Right ventricle myocardium superior (tissue), 1 donor: Measurements from ENCODE around the gene MYO5B. TPM values are rescaled to one million over a fixed set of nuclear protein-coding genes. Genes with fewer than 3 reads are reported as not detected.
A peak's percentile ranks its signal among the peaks of the same experiment; 100 is the strongest.

Source experiments
- ATAC-seq: fragments of 200-7000 bp; cut with Tn5 transposase; one replicate; pipeline ENCODE4 v1.9.1; 2020; ENCODE audit warnings: mild to moderate bottlenecking; ENCODE audit not compliant: poor library complexity
- DNase-seq: peaks from one replicate; pipeline ENCODE4 v3.0.0-alpha.2; 2020
- intact Hi-C: fragments of 100-400 bp; cut with DNase I; formaldehyde crosslinking; loops from one replicate; pipeline ENCODE4 v1.11.2; 2022
- total RNA-seq: library from RNA; stranded (reverse); fragmentation: NEBNext Ultra II Directional; extraction: Animal tissue kit (Norgen Biotek cat#: 25700); gene quantifications from one replicate; pipeline ENCODE4 v1.2.1, GENCODE V29; 2021
- donor health status: DM: no; HTN: yes; CAD: no; lungs with severe emphysema.

Gene MYO5B
- total RNA-seq, 1 donor from 2014 or later: 0.38 TPM

DNA sequence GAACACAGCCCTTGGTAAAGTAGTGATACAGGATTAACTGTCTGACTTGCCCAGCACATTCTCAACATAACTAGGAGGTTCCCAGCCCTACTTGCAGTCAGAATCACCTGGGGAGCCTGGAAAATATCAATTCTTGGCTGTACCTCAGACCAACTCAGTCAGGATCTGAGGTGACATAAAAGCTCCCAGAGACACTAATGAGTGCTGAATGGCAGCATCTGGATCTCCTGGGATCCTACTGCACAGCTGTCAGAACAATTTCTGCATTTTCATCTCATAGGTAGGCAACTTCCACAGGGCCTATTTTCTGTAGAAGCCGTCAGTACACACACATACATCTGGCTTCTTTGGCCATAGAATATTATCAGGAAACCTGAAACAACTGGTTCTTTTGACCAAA is 138.8 kb downstream of the MYO5B start:
- intact Hi-C loops: no loop called here
- DNase-seq (no peak), ATAC-seq (no peak)

DNA sequence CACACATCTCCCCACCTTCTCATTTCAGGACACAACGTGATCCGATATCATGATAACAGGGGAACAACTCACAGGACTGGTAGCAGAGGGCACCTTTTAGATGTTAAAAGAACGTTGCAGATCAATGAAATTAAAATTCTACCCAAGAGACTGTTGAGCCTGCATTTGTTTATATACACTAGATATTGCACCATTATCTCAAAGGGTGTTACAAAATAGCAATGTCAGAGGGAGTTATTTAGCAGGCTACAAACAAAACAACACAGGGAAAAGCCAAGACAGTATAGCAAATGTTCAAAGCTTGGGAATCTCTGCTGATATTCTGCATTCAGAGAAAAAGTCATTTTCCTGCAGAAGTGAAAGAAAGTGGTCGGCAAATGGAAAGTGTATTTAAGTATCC is 139.5 kb downstream of the MYO5B start:
- DNase-seq (no peak), ATAC-seq (no peak)
- intact Hi-C loops: no loop called here

DNA sequence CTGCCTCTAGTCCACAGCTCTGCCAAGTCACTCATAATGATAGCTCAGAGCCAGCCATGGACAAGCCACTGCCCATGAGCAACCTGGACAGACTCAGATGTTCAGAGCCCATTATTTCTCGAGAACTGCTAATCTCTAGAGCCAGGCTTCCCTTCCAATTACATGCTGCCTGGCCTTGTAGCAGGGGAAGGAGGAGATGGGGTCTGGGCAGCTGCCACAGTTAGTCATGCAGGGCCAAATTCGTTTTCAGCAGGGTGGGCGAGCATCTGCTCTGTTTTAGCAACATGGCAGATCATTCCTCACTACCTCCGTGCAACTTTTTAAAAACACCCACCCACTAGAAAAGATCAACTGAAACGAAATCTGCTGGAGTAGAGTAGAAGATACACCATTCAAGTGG is 141.8 kb downstream of the MYO5B start:
- intact Hi-C loops: no loop called here
- DNase-seq (no peak), ATAC-seq (no peak)

DNA sequence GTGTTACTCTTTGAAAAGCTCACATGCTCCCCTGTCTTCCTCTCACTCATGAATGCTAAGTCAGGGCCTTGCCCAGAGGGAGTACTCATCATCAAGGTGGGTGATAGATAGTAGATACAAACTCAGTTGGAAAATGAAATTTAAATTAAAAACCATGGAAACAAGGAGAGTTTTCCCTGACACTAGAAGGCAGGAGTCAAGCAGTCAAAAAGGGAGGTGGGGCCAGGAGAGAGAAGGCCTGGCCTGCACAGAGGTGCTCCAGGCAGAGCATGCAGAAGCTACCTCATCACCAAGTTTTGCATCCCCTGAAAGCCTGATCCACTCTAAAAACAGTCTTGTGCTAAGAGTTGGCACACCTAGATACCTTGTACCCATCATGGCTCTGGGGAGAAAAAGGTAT is 143.7 kb downstream of the MYO5B start:
- DNase-seq (no peak), ATAC-seq (no peak)
- intact Hi-C loops: no loop called here

DNA sequence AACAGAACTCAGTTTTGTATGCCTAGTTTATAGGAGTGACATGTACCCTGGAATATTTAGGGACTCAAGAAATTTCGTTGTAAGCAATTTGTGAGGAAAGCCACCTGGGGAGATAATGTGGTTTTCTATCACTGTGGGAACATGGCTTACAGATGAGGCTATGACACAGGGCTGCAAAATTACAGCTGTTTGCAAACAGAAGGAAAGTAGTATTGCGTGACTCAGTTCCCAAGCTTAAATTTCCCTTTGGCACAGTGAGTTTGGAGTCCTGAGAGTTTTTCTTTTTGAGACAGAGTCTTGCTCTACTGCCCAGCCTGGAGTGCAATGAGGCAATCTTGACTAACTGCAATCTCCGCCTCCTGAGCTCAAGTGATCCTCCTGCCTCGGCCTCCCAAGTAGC is 149.8 kb downstream of the MYO5B start:
- intact Hi-C loops: no loop called here
- ATAC-seq: no peak
- DNase-seq: no peak

DNA sequence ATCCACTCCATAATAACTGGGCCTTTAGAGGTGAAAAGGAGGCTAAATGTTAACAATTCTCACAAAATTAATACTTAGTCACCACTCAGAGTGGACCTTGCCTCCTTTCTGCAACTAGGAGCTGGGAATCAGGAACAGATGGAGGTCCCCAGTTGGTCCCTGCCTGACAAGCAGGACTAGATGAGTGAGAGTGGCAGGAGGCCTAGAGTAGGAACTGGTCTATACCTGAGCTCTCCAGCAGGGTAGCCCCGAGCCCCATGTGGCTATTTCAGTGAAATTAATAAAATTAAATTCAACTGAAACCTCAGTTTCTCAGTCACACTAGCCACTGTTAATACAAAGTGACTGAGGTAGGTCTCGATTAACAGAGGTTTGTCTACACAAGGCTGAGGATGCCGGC is 150.5 kb downstream of the MYO5B start:
- no peak for ATAC-seq
- no peak for DNase-seq
- intact Hi-C loops: no loop called here

- no peak for ATAC-seq
- intact Hi-C loops: no loop called here
- DNase-seq: no peak
These were observed 152.3 kb downstream of the MYO5B start for GRCh38 chr18:50042611-50043010.

DNA sequence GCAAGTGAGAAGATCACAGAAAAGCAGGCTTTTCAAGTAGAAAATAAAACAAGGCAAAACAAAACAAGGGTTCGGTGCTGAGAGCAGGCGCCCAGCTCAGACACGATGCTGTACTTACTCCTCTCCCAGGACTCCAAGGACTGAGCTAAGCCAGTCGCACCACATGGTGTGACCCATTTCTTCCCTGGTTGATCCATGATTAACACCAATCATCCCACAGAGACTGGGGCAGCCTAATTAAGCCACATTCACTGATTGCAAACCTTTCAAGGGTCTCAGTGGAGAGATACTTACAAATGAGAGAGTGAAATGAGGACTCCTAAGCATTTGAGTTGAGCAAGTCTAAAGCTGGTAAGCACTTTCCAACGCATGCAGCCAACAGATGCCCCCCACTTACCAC is 155.2 kb downstream of the MYO5B start:
- intact Hi-C loops: no loop called here
- ATAC-seq (no peak), DNase-seq (no peak)

DNA sequence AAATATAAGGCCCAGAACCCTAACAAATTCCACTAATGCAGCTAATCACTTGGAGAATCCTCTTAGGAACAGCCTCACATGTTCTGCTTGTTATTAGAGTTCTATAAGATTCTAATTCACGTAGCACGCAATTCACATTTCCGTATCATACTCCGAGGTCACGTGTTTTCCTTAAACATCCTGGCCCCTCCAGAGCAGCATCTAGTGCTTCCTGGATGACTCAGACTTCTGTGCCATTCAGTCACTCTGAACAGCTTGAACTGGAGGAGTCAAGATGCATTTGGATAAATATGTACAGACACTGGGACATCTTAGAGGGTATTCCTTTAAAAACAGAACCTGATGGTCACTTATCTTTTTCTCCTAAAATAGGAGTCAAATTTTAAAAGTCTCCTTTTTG is 156.5 kb downstream of the MYO5B start:
- ATAC-seq (no peak), DNase-seq (no peak)
- intact Hi-C loops: no loop called here

GRCh38 chr18:50034029-50034428 is 160.9 kb downstream of the MYO5B start:
- ATAC-seq (no peak), DNase-seq (no peak)
- intact Hi-C loops: no loop called here

- intact Hi-C loops: no loop called here
- no peak for DNase-seq
- no peak for ATAC-seq
These were observed 161.9 kb downstream of the MYO5B start for GRCh38 chr18:50033004-50033403.

GRCh38 chr18:50030146-50030545 is 164.8 kb downstream of the MYO5B start:
- intact Hi-C loops: no loop called here
- no peak for ATAC-seq
- no peak for DNase-seq

- intact Hi-C loops: no loop called here
- DNase-seq (no peak), ATAC-seq (no peak)
These were observed 167.0 kb downstream of the MYO5B start for GRCh38 chr18:50027996-50028395.

DNA sequence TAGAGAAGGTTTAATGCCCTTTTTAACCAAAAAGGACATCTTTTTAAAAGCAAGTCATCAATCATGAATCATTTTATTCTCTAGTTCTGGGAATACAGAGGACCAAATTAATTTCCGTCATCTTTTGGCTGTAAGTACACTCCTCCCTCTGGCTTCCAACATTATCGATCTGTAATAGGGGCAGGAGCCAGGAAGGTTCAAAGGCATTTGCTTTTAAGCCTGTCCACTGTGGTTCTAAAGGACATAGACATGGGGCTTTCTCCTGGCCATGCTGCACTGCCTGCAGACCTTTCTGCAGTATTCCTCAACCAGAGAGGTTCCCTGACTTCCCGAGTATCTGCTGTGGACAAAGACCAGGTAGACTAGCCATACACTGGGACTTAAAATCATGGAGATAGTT is 170.5 kb downstream of the MYO5B start:
- intact Hi-C loops: no loop called here
- ATAC-seq: no peak
- no peak for DNase-seq

DNA sequence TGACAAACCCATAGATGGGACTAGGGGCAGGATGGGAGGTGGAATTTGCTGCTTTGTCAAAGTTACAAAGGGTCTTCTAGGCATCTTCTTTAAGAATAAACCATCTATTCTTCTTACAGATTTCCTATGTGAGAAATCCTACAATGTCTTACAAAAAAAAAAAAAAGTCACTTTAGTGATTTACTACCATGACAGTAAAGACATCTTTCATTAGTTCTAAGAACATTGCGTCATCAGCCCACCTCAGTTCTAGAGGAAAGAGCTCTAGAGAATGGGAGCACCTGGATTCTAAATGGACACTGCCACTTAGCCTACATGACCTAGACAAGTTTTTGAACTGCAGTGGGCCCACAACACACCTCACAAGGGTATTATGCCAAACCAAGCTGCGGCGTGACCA is 172.0 kb downstream of the MYO5B start:
- DNase-seq (no peak), ATAC-seq (no peak)
- intact Hi-C loops: no loop called here

GRCh38 chr18:50014606-50015005 is 180.3 kb downstream of the MYO5B start:
- ATAC-seq: no peak
- intact Hi-C loops: loop anchor here (5.0 kb wide), 2 partner anchors 188 to 413 kb away; no protein-coding TSS in a partner anchor

DNA sequence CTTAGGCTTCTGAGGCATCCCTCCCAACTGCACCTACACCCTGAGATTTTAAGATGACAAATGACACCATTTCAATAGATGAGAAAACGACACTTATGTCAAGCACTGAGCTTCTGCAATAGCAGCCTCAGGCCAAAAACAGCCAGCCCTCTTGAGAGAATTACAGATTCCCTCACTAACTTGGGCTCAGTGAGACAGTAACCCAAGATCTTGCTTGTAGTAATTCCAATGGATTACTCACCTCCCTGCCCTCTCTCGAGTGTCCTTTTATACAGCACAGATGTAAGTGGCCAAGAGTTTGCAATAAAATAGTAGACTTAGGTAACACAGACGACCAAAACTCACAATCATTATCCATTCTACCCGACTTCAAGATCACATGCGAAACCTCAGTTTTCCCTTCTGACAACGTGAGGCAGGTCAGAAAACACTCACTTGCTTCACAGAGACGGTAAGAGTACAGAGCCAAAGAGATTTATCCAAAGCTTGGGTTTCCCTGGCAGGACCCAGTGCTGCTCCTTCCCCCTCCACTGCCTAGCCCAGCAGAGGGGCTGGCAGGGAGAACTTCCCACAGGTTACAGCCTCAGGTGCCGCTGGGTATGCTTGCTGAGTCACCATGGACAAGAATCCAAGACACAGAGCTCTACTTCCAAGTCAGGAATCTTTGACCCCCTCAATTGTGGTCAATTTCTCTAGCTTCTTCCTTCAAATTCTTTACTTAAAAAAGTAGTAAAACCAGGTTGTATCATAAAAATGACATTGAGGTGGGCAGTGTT is 181.4 kb downstream of the MYO5B start:
- no peak for ATAC-seq
- intact Hi-C loops: loop anchor here (5.0 kb wide), 2 partner anchors 189 to 414 kb away; no protein-coding TSS in a partner anchor
- DNase-seq: no peak

More at GRCh38 chr18:50014606-50015005, 180.3 kb downstream of the MYO5B start:
- DNase-seq: no peak

DNA sequence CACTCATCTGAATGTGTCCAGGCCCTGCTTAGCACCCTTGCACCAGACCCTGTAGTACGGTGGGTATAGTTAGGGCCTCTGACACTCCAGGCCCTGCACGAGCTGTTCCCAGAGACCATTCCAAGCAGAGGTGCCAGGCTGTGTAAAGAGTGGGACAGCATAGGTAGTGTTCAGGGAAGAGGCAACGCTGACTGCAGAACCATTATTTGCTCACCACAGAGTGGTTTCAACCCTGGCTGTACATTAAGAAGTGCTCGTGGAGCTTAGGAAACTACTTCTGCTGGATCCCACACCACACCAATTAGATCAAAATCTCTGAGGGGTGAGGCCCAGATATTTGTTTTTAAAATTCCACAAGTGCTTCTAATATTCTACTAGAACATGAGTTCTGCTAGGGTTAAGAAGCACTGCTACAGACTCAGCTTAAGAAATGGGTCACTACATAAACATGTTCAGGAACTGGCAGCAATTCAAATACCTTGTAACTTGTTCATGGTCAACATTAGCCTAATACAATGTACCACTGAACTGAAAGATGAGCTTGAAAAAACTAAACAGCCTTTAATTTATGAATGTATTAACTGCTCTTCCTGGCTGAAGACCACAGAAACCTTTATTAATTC is 183.0 kb downstream of the MYO5B start:
- intact Hi-C loops: loop anchor here (5.0 kb wide), 2 partner anchors 190 to 415 kb away; no protein-coding TSS in a partner anchor
- ATAC-seq: no peak

DNA sequence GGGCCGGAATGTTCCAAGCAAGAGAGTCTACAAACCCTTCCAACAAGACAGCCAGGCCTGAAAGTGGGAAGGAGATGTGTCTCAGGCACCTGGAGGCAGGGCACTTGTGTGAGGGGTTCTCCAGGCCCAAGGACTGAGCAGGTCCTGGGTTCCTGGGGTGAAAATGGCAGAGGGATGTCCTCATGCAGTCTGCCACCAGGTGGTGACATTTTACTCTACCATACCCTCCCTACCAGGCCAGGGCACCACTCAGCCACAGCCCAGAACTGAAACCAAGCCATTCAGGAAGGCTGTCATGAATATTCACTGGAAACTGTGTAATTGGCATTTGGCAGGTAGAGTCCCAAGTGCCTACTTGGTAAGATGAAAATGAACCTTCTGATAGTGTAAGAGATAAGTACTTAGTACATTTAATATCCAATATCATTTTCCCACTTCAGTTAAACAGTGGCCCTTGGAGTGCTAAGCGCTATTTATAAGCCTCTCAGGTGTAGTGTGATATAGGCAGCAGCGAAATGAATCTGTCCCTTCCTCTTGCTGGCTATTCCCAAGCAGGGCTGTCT is 185.1 kb downstream of the MYO5B start:
- DNase-seq (no peak), ATAC-seq (peak; percentile 83)
- intact Hi-C loops: loop anchor here (5.0 kb wide), 2 partner anchors 192 to 417 kb away; no protein-coding TSS in a partner anchor

More for the DNA sequence above, 183.0 kb downstream of the MYO5B start:
- no peak for DNase-seq

DNA sequence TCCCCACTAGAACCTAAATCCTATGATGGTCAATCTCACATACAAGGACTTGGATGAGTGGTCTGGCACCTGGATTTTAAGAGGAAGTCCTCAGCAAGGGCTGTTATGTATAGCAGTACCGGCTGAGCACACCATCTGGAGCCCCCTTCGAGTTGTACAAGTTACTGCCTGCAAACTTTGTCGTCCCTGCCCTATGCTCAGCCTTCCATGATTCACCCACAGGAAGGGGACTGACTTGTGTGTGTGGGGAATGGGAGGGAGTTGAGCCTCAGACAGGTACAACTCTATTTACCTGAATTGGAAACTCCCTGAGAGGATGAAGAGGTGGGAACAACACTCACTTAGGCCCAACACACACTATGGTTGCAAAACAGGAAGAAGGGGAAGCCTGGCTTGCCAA is 186.6 kb downstream of the MYO5B start:
- ATAC-seq (no peak), DNase-seq (no peak)
- intact Hi-C loops: no loop called here
